Measurements from ENCODE around the gene SLC35F3.

The SLC35F3 gene

DNA sequence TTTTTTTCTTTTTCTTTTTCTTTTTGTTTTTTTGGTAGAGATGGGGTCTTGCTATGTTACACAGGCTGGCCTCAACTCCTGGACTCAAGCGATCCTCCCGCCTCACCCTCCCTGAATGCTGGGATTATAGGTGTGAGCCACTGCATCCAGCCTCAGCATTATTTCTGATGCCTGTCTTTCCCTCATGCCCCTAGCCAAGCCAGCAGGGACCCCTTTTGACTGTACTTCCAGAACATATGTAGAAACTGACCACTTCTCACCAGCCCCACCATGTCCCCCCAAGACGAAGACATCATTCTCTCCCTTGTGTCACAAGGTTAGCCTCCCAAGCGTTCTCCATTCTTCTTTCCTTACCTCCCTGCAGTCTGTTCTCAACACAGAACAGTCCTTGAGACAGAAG lies 360.8 kb downstream of the SLC35F3 start:
- no peak for DNase-seq

DNA sequence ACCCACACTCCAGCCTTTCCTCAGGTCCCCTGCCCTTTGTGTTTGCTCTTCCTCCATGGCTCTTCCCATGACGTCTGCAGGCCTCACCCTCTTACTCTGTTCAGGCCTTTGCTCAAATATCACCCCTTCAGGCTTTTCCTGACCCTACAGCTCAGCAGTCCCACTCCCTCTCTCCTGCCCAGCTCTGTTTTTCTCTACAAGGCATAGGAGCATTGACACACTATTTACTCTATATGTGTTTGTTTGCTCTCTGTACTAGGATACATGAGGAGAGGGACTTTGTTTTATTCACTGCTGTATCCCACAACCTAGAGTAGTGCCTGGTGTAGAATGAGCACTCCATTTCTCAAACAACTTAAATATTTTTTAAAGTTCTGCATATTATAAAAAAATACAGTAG lies 361.4 kb downstream of the SLC35F3 start:
- no peak for DNase-seq

DNA sequence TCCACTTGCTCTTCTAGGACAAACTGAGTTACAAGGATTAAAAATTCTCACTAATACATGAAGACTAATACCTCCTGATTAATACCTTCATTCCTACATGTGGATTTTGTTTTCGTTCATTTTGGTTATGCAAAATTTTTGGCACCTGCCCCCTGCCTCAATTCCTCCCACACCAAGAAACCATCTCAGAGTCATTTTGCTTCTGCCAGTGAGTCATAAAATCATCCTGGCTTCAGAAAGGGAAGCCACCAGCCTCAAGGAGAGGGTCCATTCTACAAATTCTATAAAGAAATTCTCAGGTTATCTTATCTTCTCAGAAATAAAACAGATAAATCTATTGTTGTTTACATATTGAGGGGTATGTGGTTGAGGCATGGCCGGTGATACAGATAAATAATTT lies 365.6 kb downstream of the SLC35F3 start:
- DNase-seq = no peak

DNA sequence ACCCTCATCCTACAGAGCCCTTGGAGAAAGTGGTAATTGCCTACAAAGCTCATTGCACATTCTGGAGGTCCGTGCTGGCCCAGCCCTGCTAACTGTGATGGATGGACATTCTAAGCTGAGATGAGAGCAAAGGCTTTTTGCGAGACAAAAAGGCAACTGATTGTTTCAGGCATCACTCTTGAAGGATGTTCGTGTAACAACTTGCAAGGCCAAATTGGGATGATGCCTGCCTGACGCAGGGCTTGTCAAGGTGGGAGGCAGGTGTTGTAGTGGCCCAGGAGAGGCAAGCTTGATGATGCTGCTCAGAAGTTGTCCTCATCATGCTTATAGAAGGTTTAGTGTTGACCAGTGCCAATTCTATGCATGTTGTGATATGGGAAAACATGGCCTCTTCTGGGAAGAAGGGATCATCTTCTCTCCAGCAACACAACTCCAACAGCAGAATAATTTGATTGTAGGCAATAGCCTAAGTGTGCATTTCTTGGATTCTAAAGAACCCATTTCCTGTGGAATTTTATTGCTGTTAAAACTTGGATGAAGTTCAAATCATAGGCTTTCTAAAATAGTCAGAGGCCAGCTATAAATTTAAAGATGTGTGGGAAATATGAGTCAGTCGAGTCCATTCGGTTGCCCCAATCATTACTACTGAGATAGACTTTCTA lies 366.2 kb downstream of the SLC35F3 start:
- no peak for DNase-seq

DNA sequence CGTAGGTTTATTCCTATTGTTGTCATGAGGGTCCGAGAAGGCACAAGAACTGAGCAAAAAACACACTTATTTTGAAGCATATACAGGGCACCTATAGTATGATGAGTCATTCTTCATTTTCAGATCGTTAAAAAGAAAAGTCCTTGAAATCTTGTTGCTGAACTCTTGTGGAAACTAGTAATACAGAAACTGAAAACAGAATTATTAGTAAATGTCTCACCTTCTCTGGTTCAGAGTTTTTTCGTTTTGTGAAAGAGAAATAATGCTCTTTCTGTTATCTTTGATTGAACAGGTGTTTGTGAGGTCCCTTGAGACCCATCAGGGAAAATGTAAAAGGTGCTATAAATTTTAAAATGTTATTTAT lies 366.7 kb downstream of the SLC35F3 start:
- DNase-seq = no peak

DNA sequence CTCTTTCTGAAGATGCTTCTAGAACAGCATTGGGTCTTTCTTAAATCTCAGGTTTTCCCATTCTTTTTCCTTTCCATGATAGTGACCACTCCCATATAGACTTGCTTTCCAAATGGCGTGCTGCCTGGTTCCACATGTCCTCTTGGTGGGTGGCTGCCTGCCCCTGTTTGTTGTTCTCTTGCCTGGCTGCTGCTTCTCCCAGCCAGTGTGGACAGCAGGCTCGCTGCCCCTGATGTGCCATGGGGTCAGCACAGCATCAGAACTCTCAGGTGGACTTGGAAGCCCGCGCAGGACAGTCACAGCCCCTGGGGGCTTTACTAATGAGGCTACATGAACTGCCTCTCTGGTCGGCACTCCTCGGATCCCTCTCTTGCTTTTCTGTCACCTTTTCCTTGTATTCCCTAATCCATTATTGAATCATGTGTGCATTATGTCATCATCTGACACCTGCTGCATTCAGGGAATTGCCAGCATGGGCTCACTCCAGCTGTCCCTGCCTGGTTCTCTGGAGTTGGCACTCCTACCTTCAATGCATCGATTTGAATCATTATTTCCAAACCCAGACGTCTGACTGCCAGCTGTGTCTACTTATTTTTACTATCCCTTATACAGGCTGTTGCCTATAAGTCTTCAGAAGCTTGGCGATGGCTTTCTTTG lies 368.3 kb downstream of the SLC35F3 start:
- DNase-seq = no peak

DNA sequence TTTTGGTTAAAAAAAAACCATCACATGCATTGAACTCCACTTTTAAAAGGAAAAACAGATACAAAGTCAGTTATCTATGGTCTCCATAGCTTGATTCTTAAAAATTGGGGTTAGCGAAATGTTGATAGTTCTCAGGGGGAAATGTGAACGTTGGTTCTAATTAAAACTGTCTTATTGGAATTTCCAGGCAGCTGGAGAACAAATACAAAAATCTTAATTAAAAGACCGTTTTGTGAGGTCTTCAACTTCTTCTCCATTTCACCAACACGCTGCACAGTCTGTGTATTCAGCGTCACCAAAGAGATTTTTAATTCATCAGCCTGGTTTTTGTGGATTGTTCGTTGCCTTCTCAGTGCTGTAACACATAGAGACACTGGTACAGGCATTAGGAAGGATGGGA lies 369.5 kb downstream of the SLC35F3 start:
- DNase-seq = no peak

DNA sequence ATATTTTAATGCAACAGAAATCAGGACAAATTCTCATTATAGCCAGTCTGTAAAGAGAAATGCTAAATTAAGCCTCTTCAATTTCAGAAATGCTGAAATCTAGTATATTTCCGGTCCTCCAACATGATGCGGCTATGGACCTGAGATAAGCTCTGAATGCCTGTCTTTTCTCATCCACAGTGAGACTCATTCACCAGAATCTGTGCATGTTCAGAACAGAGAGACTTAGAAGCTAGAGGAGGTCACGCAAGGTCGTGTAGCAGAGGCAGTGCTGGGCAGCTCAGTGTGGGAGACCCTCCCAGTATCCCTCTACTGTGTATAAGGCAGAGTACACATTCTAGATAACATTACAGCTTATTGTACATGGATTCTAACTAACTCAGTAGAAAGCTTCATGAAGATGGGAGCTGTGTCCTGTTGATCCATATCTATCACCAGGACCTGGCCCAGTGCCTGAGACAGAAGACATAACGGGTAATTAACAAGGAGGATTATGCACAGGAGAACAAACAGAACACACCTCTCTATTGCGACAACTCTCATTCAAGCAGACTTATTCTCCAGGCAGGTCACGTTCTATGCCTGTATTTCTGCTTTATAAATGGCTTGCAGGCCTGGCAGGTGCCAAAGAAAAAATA lies 371.8 kb downstream of the SLC35F3 start:
- DNase-seq = no peak

DNA sequence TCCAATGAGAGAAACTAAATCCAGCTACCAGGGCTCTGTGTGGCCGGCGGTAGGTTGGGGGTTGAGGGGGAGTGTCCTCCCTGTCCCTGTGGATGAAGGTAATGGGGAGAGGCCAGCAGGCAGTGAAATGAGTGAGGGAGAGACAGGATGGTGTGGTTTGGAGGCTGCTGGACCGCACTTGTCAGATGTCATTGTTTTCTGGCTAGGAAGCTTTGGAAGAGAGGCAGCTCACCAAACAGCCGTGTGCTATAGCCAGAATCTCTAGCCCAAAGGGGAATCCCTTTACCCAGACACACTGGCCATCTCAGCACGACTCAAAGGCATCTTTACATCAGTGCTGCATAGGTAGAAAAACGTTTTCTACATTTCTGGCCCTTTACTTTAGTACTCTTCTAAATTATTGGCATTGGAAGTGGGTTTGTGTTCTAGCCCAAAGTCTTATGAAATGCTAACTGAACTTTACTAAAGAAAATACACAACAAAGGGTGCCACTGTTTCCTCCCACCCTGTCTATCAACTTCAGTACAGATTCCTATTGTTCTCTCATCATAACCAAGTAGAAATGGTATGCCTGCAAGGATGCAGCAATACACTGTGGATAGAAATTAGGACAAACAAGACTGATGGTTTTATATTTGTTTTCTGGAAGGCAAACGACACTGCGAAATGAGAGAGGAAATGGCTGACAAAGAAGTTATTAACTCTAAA lies 372.8 kb downstream of the SLC35F3 start:
- no peak for DNase-seq

DNA sequence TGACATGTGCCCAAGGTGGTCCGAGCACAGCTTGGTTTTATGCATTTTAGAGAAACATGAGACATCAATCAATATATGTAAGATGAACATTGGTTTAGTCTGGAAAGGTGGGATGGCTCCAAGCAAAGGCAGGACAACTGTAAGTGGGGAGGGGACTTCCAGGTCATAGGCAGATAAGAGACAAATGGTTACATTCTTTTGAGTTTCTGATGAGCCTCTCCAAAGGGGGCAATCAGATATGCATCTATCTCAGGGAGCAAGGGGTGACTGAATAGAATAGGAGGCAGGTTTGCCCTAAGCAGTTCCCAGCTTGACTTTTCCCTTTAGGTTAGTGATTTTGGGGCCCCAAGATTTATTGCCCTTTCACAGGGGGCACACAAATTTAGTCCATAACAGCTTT lies 374.5 kb downstream of the SLC35F3 start:
- no peak for DNase-seq

DNA sequence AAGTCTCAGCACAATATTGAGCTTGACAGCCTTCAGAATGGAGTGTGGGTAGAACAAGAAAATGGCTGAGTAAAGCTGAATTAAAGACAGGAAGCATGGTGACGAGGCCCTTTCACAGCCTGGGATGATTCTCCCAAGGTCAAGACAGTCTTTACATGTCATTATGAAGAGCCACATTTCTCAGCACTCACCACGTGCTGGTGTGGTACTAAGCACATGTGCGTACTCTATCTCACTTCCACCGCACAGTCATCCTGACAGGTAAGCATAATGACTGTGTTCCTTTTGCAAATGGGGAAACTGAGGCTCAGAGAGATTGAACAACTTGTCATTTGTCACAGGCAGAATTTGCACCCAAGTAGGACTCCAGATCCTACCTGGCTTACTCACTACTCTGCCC lies 376.0 kb downstream of the SLC35F3 start:
- no peak for DNase-seq

DNA sequence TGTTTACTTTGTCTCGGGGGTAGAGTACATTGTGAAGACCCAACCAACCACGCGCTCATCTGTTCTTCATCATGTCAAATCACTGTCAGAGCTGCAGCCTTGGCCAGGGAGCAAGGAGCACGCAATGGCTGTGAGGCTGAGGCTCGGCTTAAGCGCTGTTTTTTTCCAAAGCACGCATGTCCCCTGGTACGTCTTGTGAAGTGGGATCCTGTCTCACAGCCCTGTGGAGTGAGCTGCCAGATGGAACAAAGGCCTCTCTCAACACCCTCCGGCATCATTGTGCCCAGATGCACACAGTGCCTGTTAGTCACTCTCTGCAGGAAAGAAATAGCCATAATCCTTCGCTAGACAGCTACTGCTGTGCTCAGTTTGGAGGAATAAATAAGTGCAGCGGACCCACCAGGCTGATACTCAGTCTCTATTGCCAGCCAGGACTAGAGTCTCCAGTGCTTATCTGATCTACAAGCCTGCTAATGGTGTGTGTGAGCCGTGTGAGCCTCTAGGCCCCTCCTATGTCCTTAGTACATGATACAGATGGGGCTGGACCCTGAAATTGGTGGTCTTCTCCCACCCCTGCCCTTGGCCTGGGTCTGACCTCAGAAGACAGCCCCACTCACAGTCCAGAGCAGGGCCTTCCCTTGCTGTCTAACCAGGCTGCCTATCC lies 377.5 kb downstream of the SLC35F3 start:
- DNase-seq = no peak

DNA sequence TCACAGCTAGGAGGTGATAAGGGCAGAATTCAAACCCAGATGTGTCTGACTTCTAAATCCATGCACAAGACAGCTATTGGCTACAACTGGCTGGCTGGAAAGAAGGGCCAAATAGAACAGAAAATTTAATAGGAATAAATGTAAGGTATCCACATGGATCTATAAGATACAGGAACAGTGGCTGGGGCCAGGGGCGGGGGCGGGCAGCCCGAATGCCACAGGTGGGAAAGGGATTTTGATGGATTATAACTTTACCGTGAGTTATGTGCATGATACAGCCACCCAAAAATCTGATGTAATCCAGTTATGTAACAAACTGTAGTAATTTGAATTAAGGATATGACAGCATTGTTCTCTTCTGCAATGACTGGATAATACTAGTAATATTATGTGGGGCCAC lies 381.7 kb downstream of the SLC35F3 start:
- no peak for DNase-seq

DNA sequence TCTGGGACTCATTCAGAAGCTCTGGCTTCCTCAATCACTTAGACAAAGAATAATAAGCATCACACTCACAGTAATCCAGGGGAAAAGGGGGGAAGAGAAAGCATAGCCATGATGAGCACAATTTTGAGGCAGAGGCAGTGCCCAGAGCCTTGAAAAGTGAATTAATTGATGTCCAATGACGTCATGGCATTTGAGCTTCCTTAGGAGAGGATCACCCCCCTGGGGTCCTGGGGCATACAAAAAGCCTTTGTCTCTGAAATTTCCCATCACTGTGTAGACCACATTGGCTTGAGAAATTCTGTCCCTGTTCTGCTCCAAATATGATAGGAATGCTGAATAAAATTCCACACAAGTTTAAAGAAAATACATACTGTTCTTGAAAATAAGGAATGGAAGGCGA lies 384.5 kb downstream of the SLC35F3 start:
- DNase-seq = no peak

DNA sequence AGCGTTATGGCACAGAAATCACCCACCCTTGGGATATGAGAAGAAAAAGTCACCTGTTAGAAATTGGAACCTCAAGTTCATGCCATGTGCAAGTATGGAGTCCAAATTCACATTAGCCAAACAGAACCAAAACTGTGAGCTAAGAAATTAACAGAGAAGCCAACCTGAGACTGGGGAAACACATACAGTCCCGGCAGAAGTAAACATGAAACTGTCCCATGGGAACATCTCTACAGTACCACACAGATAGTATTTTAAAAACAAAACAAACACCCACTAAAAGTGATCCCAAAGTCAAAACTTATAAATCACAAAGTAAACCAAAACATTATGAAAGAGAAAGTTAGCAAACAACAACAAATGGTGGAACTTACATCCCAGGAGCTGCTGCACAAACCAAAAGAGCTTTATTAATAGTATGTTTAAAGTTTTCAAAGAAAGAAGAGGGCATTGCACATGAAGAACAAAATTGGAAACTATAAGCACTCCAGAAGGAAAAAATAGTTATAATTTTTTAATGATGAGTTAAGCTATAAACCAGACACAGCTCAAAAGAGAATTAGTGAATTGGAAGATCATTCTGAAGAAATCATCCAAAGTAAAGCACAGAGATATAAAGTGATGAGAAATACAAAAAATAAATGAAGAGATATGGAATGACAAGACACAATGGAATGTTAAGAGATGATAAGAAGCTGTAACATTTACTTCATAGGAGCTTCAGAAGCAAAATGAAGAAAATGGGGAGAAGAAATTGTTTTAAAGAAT lies 385.2 kb downstream of the SLC35F3 start:
- DNase-seq = no peak

DNA sequence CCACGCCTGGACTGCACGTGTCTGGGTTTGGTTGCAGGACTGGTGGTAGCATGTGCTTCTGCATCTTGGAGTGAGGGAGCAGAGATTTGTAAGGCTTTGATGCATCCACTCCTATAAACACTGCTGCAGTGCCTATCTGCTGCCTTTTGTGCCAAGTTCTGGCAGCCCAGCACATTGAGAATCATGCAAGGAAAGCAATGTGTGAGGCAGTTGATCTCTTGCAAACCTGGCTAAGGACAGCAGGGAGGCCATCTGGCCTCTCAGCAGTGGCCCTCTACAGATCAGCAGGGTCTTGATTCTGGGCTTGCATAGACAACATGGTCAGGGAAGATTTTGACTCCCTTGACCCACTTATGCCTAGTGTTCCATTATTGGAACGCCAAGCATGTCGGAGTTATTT lies 387.5 kb downstream of the SLC35F3 start:
- no peak for DNase-seq

DNA sequence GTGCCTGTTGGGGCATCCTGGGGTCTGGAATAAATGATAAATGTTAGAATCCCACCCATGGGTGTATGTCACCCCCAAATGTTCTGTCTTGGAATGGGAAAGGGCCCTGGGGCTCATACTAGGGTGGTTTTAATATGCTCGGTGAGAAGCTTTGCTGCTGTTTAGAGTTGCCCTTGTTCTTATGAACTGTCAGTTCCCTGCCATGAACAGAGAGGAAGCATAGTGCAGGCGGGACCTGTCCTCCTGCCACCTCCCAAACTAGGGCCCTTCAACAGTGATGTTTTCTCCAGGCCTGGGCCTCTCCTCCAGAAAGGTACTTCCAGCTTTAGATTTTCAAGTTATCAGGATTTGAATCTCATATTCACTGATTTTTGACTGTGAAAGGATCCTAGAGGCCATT lies 388.1 kb downstream of the SLC35F3 start:
- no peak for DNase-seq

DNA sequence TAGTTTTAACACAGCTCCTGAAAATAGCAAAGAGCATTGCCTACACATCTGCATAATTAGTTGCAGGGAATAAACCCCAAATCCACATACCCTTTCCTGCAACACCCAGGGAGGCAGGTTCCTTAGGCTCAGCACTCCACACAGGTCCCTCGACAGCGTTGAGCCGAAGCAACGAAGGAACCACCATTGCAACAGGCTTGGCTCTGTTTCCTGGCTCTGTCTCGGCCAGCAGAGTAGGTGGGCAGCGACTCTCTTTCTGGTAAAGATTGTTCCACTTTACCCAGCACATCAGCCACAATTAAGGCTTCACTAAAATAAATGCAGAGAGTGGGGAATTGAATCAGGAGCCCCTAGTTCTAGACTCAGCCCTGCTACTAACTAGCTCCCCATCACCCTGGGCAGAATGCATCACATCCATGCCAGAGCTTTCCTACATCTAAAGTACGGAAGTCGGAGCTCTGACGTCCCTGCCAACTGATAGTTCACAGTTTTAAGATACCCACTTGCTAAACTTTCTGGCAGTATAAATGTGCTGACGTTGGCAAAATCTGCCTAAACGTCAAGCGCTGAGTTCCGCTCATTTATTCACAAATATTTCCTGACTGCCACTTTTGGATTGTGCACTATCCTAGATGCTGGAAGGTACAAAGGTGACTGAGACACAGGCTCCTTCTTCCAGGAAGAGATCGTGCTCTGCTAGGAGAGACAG lies 389.8 kb downstream of the SLC35F3 start:
- DNase-seq = no peak

DNA sequence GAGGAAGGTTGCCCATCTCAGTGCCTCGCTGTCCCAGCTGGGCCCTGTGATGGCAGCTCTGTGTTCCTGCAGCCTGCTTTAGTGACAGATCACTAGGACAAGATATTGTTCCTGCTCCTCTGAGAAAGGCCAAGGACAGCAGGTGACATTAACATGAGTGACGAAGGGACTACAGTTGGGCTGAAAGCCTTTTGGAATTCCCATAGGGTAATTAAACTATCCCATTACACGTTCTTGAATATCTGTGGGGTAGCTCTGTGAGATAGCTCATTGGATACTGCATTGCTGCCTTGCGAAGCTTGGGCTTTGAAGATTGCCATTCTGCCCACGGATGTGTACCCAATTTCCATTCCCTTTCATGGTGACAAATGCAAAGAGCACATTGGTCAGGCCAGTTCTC lies 390.6 kb downstream of the SLC35F3 start:
- no peak for DNase-seq

DNA sequence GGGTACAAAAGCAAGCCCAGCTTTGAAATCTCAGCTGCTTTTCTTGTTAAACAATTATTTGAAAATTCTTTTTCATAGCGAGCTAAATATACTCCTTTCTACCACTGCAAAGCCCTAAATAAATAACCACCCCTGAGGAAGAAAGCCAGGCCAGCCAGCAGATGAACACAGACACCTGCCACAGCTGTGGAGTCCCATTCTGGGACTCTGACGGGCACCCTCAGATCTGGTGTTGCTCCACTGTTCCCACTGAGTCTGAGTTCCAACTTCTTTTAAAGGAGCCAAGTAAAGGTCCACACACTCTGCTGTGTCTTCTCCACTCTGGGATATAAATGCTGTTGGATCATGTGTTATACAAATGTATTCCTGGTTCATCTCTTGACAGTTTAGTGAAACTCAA lies 391.1 kb downstream of the SLC35F3 start:
- no peak for DNase-seq

DNA sequence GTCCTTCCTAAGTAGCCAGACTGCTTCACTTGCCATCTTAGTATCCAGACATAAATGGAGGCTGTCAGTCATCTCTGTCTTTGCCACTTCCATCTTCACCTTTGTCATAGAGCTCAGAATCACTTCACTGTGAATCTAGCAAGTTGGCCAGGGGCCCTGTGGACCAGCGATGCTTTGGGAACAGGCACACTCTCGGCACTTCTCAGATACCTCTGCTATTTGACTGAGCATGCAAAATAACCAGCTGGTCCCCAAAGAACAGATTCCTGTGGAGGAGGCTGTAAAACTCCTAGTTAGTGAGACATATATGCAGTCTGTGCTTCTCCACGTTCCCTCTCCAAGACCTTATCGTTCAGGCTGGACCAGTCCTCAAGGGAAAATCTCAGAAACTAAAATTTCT lies 392.0 kb downstream of the SLC35F3 start:
- no peak for DNase-seq

DNA sequence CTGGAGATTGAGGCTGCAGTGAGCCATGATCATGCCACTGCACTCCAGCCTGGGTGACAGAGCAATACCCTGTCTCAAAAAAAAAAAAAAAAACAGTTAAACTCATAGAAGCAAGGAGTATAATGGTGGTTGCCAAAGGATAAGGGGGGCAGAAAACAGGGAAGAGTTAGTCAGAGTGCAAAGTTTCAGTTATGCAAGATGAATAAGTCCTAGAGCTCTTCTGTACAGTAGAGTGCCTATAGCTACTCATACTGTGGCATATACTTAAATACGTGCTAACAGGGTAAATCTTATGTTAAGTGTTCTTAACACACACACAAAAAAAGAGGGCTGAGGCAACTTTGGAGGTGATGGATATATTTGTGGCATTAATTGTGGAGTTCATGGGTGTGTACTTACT lies 393.2 kb downstream of the SLC35F3 start:
- no peak for DNase-seq

Data from stimulated activated CD4-positive, alpha-beta T cell treated with anti-CD3 and anti-CD28 coated beads, Interleukin-12 subunit alpha, Interleukin-12 subunit beta, amount 100 ng/mL, for 4 hours (primary cell).